ENCODE data around the gene UQCR11.
A peak's percentile ranks its signal among the peaks of the same experiment; 100 is the strongest.

UQCR11 gene

DNA sequence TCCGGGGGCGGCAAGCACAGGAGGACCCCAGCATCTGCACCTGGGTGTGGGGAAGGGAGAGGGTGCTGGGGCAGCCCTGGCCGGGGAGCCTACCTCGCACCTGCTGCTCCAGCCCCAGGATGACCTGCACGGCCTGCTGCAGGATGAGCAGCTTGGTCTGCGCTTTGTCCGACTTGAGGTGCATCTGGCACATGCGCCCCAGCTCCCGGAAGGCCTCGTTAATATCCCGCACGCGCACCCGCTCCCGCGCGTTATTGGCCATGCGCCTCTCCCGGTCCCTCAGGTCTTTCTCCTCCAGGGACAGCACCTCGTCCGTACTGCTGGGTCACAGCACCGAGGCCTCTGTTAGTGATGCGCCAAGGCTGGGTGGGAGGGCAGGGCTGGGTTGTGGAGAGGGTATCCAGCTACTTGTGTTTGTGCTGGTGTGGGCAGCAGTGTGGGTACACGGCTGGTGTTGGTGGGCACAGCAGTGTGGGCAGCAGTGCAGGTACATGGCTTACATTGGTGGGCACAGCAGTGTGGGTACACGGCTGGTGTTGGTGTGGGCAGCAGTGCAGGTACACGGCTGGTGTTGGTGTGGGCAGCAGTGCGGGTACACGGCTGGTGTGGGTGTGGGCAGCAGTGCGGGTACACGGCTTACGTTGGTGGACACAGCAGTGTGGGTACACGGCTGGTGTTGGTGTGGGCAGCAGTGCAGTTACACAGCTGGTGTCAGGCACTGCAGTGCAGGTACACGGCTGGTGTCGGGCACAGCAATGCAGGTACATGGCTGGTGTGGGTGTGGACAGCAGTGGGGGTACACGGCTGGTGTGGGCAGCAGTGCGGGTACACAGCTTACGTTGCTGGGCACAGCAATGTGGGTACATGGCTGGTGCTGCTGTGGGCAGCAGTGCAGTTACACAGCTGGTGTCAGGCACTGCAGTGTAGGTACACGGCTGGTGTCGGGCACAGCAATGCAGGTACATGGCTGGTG is 7.1 kb upstream of the UQCR11 start:
- H3K4me2 ChIP-seq (ENCODE audit: low read length): no peak overlapping the region
- peaks cover 20% of the 10 kb centered on the region for H3K79me2 ChIP-seq (ENCODE audit: control insufficient read depth, low read length)
- TF ChIP-seq EZH2phosphoT487 (IDR thresholded peaks at IDR 0.05; ENCODE audit: borderline replicate concordance, low read length): no peak
- TF ChIP-seq, protein P1, sequence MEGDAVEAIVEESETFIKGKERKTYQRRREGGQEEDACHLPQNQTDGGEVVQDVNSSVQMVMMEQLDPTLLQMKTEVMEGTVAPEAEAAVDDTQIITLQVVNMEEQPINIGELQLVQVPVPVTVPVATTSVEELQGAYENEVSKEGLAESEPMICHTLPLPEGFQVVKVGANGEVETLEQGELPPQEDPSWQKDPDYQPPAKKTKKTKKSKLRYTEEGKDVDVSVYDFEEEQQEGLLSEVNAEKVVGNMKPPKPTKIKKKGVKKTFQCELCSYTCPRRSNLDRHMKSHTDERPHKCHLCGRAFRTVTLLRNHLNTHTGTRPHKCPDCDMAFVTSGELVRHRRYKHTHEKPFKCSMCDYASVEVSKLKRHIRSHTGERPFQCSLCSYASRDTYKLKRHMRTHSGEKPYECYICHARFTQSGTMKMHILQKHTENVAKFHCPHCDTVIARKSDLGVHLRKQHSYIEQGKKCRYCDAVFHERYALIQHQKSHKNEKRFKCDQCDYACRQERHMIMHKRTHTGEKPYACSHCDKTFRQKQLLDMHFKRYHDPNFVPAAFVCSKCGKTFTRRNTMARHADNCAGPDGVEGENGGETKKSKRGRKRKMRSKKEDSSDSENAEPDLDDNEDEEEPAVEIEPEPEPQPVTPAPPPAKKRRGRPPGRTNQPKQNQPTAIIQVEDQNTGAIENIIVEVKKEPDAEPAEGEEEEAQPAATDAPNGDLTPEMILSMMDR (IDR thresholded peaks at IDR 0.05; ENCODE audit: low read depth, low read length, poor library complexity, severe bottlenecking): no peak
- H3K4me3 ChIP-seq (ENCODE audit: low read length): no peak overlapping the region
- peaks cover 85% of the 10 kb centered on the region for H3K36me3 ChIP-seq (ENCODE audit: control insufficient read depth, low read length)
- H4K20me1 ChIP-seq (ENCODE audit: control insufficient read depth, insufficient read depth, low read depth, low read length): peaks cover 4% of the 10 kb centered on the region; the same call in 1 of the 2 replicates
- H3F3A ChIP-seq (ENCODE audit: control insufficient read depth, insufficient read depth): peaks cover 41% of the 10 kb centered on the region
- no peaks in the 10 kb centered on the region for H3K27me3 ChIP-seq (ENCODE audit: control insufficient read depth, low read length)
- no peaks in the 10 kb centered on the region for H3K9me3 ChIP-seq (ENCODE audit: control insufficient read depth, insufficient read depth, low read length)
- no peak overlapping the region for H3K27ac ChIP-seq (ENCODE audit: low read depth, low read length)
- H3K4me1 ChIP-seq (ENCODE audit: control insufficient read depth, low read length): peaks cover 91% of the 10 kb centered on the region
- H3K9me2 ChIP-seq (replicated peaks; ENCODE audit: control insufficient read depth, low read length): no peaks in the 10 kb centered on the region

DNA sequence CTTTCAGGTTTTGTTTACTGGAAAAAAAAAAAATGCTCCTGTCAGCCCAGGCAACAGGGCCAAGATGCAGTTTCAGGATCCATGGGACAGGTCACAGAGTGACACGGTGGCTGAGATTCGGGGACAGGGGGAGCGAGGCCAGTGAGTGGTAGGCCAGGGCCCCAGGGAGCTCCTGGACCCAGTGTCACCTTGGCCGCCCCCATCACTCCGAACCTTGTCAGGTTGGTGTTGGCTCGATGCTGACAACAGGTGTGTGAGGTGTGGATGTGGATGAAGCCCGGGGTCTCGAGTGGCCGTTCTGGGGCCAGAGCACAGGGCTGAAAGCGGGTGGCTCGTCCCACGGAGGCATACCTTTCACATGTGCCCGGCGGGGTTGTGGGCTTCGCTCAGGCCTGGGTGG is 6.1 kb upstream of the UQCR11 start:
- H4K20me1 ChIP-seq (ENCODE audit: control insufficient read depth, insufficient read depth, low read depth, low read length): 0 out of 2 replicates have a peak, but pooled peaks cover 4% of the 10 kb centered on the region
- H3K27ac ChIP-seq (ENCODE audit: low read depth, low read length): peak overlapping the region; percentile 24; the same call in 1 of the 2 replicates
- H3K4me1 ChIP-seq (ENCODE audit: control insufficient read depth, low read length): peaks cover 91% of the 10 kb centered on the region
- no peaks in the 10 kb centered on the region for H3K27me3 ChIP-seq (ENCODE audit: control insufficient read depth, low read length)
- TF ChIP-seq, protein P1 (IDR thresholded peaks at IDR 0.05; ENCODE audit: low read depth, low read length, poor library complexity, severe bottlenecking): no peak
- H3K9me3 ChIP-seq (ENCODE audit: control insufficient read depth, insufficient read depth, low read length): no peaks in the 10 kb centered on the region
- H3F3A ChIP-seq (ENCODE audit: control insufficient read depth, insufficient read depth): peaks cover 41% of the 10 kb centered on the region
- H3K79me2 ChIP-seq (ENCODE audit: control insufficient read depth, low read length): peaks cover 9% of the 10 kb centered on the region
- peaks cover 77% of the 10 kb centered on the region for H3K36me3 ChIP-seq (ENCODE audit: control insufficient read depth, low read length)
- H3K9me2 ChIP-seq (replicated peaks; ENCODE audit: control insufficient read depth, low read length): no peaks in the 10 kb centered on the region
- no peak overlapping the region for H3K4me3 ChIP-seq (ENCODE audit: low read length)
- no peak overlapping the region for H3K4me2 ChIP-seq (ENCODE audit: low read length)

DNA sequence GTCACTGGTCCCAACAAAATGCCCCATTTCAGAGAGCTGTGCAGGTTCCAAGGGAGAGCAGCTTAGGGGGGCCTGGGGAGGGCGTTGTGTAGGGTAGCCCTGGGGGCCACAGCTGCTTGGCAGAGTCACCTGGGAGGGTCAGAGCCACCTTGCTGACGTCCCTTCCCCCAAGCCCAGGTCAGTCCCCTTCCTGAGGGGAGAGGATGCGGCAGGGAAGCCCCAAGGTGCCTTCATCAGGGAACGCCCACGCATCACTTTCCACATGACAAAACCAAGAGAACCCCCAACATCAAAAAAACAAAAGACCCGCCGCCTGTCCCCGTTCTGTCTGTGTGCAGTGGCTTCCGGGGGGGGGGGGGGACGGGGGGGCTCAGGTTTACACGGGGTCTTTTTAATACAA is 5.3 kb upstream of the UQCR11 start:
- no peak for TF ChIP-seq EZH2phosphoT487 (IDR thresholded peaks at IDR 0.05; ENCODE audit: borderline replicate concordance, low read length)
- TF ChIP-seq, protein P1 (IDR thresholded peaks at IDR 0.05; ENCODE audit: low read depth, low read length, poor library complexity, severe bottlenecking): no peak
- Histone ChIP-seq H4K20me1 (ENCODE audit: control insufficient read depth, insufficient read depth, low read depth, low read length) (no peaks in the 10 kb centered on the region), H3K79me2 (ENCODE audit: control insufficient read depth, low read length) (peaks cover 4% of the 10 kb centered on the region), H3K27ac (ENCODE audit: low read depth, low read length) (peak overlapping the region; percentile 22; the same call in 1 of the 2 replicates), H3K4me2 (ENCODE audit: low read length) (peak overlapping the region; percentile 35; the same call in 1 of the 2 replicates), H3K9me3 (ENCODE audit: control insufficient read depth, insufficient read depth, low read length) (no peaks in the 10 kb centered on the region), H3K4me1 (ENCODE audit: control insufficient read depth, low read length) (peaks cover 95% of the 10 kb centered on the region), H3K36me3 (ENCODE audit: control insufficient read depth, low read length) (peaks cover 69% of the 10 kb centered on the region), H3K27me3 (ENCODE audit: control insufficient read depth, low read length) (no peaks in the 10 kb centered on the region), H3K4me3 (ENCODE audit: low read length) (no peak overlapping the region), H3F3A (ENCODE audit: control insufficient read depth, insufficient read depth) (peaks cover 48% of the 10 kb centered on the region), H3K9me2 (replicated peaks; ENCODE audit: control insufficient read depth, low read length) (no peaks in the 10 kb centered on the region)
